NCI-H82 treated with DMSO at 0.1 percent for 48 hours (cell line): ENCODE data around the gene TCP10L.
"Not testable (repeated sequence)": the region's sequence is repeated elsewhere in the genome, so short reads cannot be mapped to it uniquely, and the experiment has no call there.

Experiments
- DNase-seq: peaks from one replicate; lab custom pipeline; 2025; ENCODE audit not compliant: unreplicated experiment; lab: John Stamatoyannopoulos, UW

Gene TCP10L

DNA sequence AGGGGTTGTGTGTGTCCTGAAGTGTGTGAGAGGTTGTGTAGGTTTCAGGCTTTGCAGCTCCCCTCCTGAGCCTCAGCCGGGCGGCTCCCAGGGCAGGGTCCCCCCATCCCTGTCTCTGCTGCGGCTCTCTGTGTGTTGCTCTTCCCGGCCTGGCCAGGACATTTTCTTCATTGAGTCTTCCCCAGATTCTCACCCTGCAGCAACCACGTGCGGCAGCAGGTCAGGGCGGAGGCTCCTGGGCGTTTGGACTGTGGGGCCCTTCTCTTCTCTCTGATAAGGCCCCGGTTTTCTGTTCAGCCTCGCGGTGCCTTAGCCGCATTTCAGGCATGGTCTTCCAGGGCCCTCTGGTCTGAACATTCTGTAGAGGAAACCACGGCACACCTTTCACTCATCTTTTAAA lies 1.8 kb upstream of the TCP10L start:
- DNase-seq: no peak

DNA sequence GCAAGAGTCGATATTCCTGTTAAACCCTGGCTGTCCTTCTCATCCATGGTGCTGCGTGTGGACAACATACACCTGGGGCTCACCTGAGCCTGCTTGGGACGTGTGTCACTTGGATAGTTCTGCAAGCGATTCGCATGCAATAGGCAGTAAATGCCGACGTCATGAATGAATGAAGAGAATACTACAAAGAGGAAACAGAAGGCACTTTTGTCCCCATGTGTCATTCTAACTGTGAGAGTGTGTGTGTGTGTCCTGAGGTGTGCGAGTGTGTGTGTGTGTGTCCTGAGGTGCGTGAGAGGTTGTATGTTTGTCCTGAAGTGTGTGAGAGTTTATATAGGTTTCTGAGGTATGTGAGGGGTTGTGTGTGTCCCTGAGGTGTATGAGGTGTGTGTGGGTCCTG lies 647 bp upstream of the TCP10L start:
- DNase-seq: no peak

DNA sequence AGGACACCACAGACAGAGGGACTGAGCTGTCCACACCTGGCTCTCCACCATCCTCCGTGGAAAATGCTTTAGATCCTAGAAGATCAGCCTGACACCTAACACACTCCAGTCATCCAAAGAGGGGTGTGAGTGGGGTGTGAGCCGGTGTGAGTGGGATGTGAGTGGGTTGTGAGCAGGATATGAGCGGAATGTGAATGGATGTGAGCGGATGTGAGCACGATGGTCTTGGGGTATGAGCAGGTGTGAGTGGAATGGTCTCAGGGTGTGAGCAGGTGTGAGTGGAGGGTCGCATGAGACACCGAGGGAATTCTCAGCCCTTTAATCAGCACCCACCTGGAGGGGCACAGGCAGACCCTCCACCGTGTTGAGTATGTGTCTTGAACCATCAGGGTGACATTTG lies 851 bp downstream of the TCP10L start:
- DNase-seq: no peak

DNA sequence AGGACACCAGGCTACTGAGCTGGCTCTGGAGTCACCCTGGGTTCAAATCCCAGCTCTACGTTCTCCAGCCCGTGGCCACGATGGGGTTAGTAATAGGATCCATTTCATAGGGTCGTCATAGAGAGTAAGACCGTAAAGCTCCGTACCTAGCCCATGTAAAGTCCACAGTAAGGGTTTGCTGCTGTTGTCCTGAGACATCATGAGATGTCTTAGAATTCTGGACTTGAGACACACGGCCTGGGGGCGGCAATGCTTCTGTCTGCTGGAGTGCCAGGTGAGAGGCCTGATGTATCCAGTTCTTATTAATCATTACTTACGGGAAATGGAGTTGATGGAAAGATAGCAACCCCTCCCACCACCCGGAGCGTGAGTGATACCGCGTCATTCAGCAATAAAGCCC lies 3.6 kb downstream of the TCP10L start:
- no peak for DNase-seq

DNA sequence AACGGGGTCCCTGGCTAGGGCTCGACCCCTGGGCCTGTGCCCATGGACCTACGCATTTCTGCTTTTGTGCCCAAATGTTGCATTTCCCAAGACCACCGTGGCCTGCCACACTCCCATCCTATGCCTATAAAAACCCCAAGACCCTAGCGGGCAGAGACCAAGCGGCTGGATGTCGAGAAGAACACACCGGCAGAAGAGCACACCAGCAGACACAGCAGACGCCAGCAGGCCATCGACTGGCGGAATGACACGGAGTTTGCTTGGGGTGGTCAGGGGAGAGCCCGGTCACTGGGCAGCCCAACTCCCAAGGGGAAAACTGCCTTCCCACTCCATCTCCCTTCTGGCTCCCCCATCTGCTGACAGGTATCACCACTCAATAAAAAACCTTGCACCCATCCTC lies 4.4 kb downstream of the TCP10L start:
- DNase-seq: no peak

DNA sequence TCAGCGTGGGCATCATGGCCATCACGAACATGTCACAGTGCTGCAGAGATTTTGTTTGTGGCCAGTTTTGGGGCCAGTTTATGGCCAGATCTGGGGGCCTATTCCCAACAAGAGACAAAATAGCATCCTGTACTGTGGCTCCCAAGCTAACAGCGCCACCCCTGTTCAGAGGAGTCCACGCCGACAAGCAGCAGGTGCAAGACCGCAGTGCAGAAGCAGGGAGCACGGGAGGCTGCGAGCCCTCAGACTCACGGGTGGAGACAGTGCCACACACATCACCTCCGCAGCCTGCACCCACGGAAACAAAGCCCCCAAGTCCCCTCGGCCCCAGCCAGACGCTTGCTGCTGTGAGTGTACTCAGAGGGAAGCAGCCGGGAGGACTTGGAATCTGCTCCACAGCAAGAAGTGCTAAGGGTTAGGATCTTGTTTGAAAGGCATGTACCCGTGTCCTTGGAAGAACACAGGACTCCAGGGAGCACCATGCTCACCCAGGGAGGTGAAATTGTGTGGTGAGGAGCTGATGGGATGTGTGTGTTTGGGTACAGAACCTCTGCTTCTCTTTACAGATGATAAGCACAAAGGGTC lies 7.1 kb downstream of the TCP10L start:
- no peak for DNase-seq

DNA sequence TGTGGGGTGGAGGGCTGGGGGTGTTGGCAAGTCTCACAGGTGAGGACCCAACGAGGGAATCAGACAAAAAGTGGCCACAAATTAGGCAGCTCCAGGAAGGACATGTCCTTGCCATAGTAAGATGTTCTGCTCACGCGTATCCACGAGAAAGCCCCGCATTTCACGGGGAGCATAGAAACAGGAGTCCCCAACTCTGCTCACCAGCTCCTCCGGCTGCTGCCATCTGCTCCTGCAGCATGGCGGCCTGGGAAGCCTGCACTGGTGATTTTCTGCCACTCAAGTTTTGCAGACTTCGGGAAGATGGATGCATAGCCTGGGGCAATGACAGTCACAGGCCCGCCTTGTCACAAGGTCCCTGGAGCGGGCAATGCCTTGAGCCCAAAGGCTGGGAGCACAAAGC lies 9.3 kb downstream of the TCP10L start:
- no peak for DNase-seq

DNA sequence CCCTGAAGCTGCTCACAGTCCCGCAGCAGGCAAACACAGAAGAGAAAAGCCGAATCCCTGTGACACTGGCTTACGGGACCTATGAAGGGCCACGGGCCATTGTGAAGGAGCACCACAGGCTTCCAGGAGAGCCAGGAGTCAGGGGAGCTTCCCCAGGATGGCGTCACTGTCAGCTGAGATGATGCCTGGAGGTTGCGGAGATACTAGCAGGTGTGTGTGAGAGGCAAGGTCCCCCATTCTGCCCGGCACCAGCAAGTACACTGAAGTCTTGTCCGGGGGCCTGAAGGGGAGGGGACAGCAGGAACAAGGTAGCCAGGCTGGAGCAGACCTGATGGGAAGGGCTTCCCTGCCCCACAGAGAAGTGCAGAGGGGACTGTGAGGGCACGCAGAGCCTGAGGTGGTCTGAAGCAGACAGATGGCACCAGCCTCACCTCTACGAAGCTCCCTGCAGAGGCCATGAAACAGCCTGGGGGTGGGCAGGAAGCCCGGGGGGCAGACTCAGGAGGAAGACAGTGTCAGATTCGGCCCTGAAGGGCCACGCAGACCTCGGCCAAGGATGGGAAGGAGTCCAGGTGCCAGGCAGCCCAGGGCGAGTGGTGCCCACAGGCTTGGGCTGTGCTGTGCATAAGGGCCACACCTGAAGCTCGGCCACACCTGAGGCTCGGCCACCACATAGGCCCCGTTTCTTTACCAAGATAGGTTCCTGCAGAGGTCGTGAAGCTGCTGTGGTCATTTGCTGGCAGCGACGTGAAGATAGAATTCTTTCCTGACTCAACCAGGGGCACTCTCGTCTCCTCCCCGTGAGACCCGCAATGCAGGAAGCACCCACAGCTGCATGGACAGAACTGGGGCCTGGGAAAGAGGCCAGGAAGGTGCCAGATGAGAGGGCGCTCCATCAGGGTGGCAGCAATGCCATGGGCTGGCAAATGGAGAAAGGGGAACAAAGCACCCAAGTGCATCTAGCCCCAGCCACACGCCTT lies 10.1 kb downstream of the TCP10L start:
- no peak for DNase-seq

DNA sequence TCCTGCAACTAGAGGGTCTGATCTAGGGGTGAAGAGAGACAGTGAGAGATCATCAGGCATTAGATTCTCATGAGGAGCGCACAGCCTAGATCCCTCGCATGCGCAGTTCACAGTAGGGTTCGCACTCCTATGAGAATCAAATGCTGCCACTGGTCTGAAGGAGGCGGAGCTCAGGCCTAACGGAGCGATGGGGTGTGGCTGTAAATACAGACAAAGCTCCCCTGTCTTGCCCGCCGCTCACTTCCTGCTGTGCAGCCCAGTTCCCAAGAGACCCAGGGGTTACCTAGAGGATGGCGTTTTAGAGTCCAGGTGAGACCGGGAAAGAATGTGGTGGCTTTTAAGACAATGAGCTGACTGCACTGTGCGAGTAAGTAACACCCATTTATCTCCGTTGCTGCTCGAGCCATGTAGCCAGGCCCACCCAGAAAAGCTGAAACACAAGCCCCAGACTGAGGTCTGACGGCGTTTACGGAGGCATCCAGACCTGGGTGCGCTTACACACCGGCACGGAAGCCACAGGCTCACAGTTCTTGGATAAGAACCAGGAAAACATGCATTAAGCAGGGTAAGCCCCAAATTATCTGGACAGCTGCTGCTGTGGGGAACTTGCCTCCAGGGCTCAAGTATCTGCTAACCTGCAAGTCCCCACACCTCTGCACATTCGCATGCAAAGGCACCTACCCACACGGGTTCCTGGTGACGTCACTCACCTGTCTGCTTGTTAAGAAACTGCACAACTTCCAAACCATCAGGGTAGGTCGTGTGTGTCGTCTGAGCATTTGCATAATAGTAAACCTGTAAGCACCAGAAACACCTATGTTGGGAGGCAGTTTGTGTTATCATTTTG lies 12.5 kb downstream of the TCP10L start:
- peak; percentile 28 for DNase-seq

DNA sequence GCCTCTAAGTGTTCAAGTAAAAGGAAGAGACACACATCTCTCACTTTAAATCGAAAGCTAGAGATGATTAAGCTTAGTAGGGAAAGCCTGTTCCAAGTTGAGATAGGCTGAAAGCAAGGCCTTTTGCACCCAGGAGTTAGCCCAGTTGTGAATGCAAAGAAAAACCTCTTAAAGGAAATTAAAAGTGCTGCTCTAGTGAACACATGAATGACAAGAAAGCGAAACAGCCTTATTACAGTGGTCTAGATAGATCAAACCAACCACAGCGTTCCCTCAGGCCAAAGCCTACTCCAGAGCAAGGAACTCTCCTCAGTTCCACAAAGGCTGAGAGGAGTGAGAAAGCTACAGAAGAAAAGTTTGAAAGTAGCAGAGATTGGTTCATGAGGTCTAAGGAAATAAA lies 14.9 kb downstream of the TCP10L start:
- DNase-seq: no peak

DNA sequence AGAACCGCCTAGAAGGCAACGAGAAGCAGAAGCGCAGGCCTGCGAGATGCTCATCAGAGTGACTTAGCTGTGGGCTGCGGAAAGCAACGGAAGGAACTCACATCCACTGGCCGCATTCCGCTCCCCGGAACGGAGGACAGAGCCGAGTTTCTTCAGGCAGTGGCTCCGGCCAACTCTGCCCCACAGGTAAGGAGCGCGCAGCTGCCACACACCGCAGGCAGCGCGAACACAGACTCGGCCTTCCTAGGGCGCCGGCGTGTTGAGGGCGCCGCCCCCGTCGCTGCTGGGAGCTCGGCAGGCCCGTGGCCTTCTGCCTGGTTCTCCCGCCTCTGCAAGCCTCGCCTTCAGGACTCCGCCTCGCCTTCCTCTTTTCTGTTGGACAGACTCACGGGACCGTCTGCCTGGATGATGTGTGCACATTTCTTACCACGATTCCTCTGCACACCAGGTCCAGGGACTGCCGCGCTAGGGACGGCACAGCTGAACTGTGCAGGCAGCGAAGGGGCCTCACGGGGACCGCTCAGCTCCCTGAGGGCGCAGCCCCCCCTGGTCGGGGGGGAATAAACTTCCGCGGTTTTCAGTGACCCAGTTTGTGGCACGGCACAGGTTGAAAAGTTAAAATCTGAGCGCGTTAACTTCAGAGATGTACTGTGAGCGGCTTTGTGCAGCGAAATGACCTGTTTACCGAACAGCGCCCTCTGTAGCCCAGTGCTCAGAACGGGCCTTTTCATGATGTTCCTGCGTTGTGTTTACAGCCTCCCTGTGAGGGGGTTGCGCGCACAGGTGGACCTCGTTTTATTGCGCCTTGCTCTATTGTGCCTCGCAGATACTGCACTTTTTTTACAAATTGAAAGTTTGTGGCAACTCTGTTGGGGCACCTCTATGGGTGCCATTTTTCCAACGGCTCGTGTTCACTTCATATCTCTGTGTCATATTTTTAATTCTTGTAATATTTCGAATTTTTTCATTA lies 15.8 kb downstream of the TCP10L start:
- DNase-seq: peak; percentile 52

DNA sequence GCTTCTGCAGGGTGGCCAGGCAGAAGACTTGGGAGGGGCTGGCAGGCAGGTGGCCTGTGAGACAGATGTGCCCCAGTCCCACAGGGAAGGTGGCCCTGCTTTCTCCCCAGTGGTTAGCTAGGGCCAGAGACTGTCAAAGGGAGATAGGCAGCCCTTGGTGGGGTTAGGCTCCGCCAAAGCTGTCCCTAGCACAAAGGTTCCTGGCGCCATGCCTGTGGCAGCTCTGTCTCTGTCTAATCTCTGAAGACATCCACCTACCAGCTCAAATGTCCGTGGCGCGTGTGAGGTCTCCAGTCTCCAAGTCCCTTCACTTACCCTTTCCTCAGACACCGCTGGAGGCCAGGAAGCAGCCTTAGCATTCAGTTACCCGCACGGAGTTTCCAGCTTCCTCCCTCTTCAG lies 17.7 kb downstream of the TCP10L start:
- DNase-seq: no peak

DNA sequence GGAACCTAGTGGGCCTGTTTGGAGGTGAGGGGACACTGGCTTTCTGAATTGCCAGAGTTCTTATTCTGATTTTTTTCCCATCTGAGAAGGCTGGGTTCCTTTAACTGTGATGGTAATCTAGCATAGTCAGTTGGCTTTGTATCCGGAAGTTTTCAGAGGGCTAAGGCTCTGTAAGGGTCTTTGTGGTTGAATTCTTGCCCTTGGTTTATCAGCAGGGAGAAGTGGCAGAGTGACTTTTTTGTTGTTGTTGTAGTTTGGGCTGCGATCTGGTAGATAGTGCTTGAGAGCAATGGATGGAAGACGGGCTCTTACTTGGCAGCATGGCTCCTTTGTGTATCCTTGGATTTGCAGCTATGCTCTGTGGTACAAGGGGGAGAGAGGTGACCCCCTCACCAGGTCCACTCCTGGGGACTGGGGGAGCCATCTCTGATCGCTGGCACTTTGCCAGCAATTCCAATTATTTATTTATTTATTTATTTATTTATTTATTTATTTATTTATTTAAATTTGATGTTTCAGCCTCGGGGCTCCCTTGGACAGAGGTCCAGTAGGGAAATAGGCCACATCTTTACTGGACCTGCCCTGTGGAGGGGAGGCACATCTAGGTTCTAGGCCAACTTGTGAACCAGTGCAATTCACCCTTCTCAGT lies 18.5 kb downstream of the TCP10L start:
- no peak for DNase-seq

DNA sequence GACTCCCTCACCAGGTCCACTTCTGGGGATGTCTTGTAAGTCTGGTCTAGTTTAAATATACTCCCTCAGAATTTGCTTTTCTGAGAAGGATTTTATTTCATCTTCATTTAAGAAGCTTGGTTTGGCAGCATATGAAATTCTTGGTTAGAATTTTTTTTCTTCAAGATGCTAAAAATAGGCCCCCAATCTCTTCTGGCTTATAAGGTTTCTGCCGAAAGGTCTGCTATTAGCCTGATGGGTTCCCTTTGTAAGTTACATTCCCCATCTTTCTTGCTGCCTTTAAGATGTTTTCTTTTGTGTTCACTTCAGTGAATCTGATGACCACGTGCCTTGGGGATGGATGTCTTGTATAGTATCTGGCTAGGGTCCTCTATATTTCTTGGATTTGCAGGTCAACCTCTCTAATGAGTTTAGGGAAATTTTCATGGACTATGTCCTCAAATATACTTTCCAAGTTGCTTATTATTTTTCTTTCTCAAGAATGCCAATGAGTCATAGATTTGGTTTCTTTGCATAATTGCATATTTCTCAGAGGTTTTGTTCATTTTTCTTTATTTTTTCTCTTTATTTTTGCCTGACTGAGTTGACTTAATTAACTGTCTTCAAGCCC lies 19.4 kb downstream of the TCP10L start:
- no peak for DNase-seq

DNA sequence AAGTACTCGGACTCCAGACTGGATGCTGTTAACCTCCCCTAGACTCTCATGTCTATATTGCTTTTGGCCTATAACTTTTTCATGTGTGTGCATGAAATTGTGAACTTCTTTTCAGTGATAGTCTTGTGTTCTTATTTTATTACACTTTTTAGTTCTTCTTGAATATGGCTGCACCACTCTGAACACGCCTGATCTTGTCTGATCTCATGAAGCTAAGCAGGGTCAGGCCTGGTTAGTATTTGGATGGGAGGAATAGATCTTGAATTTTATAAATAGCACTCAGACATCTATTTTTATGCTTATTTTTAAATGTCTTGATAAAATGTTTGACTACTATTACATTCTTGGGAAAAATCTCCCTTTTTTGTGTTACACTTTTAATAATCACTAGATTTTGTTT lies 22.4 kb downstream of the TCP10L start:
- DNase-seq: no peak

DNA sequence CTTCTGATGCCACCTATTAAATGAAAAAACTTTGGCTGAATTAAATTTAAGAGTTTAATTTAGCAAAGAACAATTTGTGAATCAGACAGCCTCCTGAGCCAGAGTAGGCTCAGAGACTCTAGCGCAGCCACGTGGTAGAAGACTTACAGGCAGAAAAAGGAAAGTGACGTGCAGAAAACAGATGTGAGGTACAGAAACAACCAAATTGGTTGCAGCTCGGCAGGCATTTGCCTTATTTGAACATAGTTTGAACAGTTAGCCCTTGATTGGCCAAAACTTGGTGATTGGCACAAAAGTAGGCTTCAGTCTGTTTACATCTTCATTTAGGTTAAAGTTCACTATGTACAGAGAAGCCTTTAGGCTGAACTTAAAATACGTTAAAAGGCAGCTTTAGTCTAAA lies 22.9 kb downstream of the TCP10L start:
- DNase-seq: no peak

DNA sequence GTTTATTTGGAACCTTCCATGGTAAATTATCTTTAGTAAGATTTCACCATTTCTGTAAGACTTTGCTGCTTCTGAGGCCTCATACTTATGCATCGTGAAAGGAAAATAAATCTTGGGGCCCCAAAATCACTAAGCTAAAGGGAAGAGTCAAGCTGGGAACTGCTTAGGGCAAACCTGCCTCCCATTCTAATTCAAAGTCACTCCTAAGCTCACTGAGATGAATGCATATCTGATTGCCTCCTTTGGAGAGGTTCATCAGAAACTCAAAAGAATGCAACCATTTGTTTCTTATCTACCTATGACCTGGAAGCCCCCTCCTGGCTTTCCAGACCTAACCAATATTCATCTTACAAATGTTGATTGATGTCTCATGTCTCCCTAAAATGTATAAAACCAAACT lies 23.8 kb downstream of the TCP10L start:
- not testable (repeated sequence) for DNase-seq

DNA sequence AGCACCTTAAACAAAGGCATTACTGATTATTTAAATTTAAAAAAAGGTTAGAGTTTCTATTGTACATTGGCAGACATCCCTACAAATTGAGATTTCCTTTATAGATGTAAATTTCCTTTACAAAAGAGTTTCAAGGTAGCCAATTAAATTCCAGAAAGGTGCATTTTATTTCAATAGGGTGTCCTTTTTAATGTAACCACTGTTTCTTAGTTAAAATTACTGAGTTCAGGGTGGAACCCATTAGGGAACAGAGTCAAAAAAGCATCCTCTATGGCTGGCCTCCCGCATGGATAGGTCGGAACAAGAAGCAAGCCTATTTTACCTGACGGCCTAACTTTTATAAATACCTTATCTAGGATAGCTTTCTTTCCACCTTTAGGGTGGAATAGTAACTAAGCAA lies 24.4 kb downstream of the TCP10L start:
- DNase-seq: no peak

DNA sequence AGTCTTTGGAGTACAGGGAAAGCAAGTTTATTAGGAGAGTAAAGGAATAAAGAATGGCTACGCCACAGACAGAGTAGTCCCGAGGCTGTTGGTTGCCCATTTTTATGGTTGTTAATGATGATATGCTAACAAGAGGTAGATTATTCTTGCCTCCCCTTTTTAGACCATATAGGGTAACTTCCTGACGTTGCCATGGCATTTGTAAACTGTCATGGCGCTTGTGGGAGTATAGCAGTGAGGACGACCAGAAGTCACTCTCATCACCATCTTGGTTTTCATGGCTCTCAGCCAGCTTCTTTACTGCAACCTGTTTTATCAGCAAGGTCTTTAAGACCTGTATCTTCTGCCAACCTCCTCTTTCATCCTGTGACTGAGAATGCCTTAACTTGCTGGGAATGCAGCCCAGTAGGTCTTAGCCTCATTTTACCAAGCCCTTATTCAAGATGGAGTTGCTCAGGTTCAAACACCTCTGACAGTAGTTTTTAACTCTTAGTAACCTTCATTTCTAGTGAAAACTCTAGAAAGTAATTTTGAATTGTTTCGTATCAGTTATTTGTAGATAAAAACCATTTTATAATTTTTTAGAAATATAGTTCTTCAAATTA lies 26.2 kb downstream of the TCP10L start:
- DNase-seq: no peak
